Mammary epithelial cell (primary cell): ENCODE data around the gene ERI3.

Experiments
- CTCF ChIP-seq, 2 donors: IDR thresholded peaks in 1 of 2; conservative IDR thresholded peaks in 1 of 2; 2 replicates each; pipeline ENCODE4 v1.5.1; 2011 to 2012; ENCODE audit warnings: inconsistent platforms in 2 of 2, low read length in 2 of 2, mild to moderate bottlenecking in 2 of 2, control low read depth in 1 of 2, low read depth in 1 of 2; ENCODE audit not compliant: insufficient read depth in 1 of 2; ENCODE audit errors: extremely low read depth in 1 of 2
- EZH2 ChIP-seq: IDR thresholded peaks from 2 replicates; pipeline ENCODE4 v1.6.1; 2012; ENCODE audit warnings: low read length, inconsistent platforms, borderline replicate concordance

GRCh38 chr1:44367944-44368343, 12.9 kb upstream of the ERI3 start:
- TF ChIP-seq CTCF (conservative IDR thresholded peaks at IDR 0.05 in 1 of 2, IDR thresholded peaks at IDR 0.05 in 1 of 2; ENCODE audit: extremely low read depth in 1 of 2, insufficient read depth in 1 of 2, low read depth in 1 of 2, low read length in 2 of 2): no peak
- TF ChIP-seq EZH2: no peak
